GM12891 (cell line): Measurements from ENCODE around the gene KLHL11. TPM values are rescaled to one million over a fixed set of nuclear protein-coding genes. Genes with fewer than 3 reads are reported as not detected.

Experiments
- DNase-seq: peaks from one replicate; pipeline ENCODE4 v3.0.0; 2011; ENCODE audit warnings: low spot score; ENCODE audit not compliant: insufficient read length
- FAIRE-seq: peaks from 2 replicates; lab custom pipeline; 2011; peaks lifted over from hg19 to GRCh38; lab: Jason Lieb, UNC
- PAX5 ChIP-seq: IDR thresholded peaks from 2 replicates; pipeline ENCODE4 v1.6.1; 2011; ENCODE audit warnings: low read length, moderate library complexity, mild to moderate bottlenecking; ENCODE audit not compliant: insufficient read depth, severe bottlenecking
- POLR2A ChIP-seq: IDR thresholded peaks from 2 replicates; pipeline ENCODE4 v1.6.1; 2011; ENCODE audit warnings: low read depth, low read length, control low read depth
- POLR2AphosphoS5 ChIP-seq: IDR thresholded peaks from 2 replicates; pipeline ENCODE4 v1.6.1; 2011; ENCODE audit warnings: low read depth, low read length, control low read depth
- POU2F2 ChIP-seq: IDR thresholded peaks from 2 replicates; pipeline ENCODE4 v1.6.1; 2011; ENCODE audit warnings: low read depth, mild to moderate bottlenecking, control low read depth, low read length, moderate library complexity
- SPI1 ChIP-seq: IDR thresholded peaks from 2 replicates; pipeline ENCODE4 v1.6.1; 2011; ENCODE audit warnings: low read depth, low read length, control low read depth
- TAF1 ChIP-seq: IDR thresholded peaks from 2 replicates; pipeline ENCODE4 v1.6.1; 2011; ENCODE audit warnings: low read depth, low read length, control low read depth
- polyA plus RNA-seq: library from polyadenylated mRNA; unstranded; fragments of >200 nt; gene quantifications from one replicate; pipeline ENCODE4 v1.2.1, GENCODE V29; 2012; ENCODE audit warnings: low read depth, missing spikeins, inconsistent platforms; ENCODE audit not compliant: missing spikeins

The KLHL11 gene
- polyA plus RNA-seq = 1.7 TPM

GRCh38 chr17:41864836-41865595, at the start of gene KLHL11:
Gene KLHL11 (minus strand): TSS chr17:41865423. CDS start chr17:41865370, 53 bp downstream.
- DNase-seq (peak; percentile 89), FAIRE-seq (peak; percentile 96)
- peak; percentile 54; the same call in 1 of the 2 replicates for TF ChIP-seq POU2F2
- no peak for TF ChIP-seq SPI1
- TF ChIP-seq TAF1 = peak; percentile 90
- TF ChIP-seq PAX5 = no peak
- TF ChIP-seq POLR2A = peak; percentile 78
- TF ChIP-seq POLR2AphosphoS5 = peak; percentile 80; the same call in 1 of the 2 replicates

GRCh38 chr17:41915020-41915419, 49.8 kb upstream of the KLHL11 start:
- TF ChIP-seq SPI1 (no peak), POLR2A (no peak), TAF1 (no peak), POLR2AphosphoS5 (no peak), POU2F2 (no peak), PAX5 (no peak)
- DNase-seq = no peak
- no peak for FAIRE-seq

- FAIRE-seq (no peak), DNase-seq (no peak)
- TF ChIP-seq POU2F2 (no peak), POLR2AphosphoS5 (no peak), PAX5 (no peak), POLR2A (no peak), SPI1 (no peak), TAF1 (no peak)
These were observed 49.1 kb upstream of the KLHL11 start for GRCh38 chr17:41914358-41914766.

- FAIRE-seq (no peak), DNase-seq (no peak)
- TF ChIP-seq SPI1 (no peak), POLR2AphosphoS5 (no peak), PAX5 (no peak), POU2F2 (no peak), POLR2A (no peak), TAF1 (no peak)
These were observed 48.6 kb upstream of the KLHL11 start for GRCh38 chr17:41913798-41914197.

- DNase-seq (no peak), FAIRE-seq (no peak)
- TF ChIP-seq TAF1 = no peak
These were observed 47.7 kb upstream of the KLHL11 start for GRCh38 chr17:41912925-41913324.

GRCh38 chr17:41910701-41911391, 45.6 kb upstream of the KLHL11 start:
- FAIRE-seq (no peak), DNase-seq (no peak)
- TF ChIP-seq POLR2A (no peak), POLR2AphosphoS5 (no peak), TAF1 (no peak), PAX5 (no peak), SPI1 (no peak), POU2F2 (no peak)

- no peak for FAIRE-seq
- DNase-seq = no peak
- TF ChIP-seq POLR2AphosphoS5 (no peak), POLR2A (no peak), SPI1 (no peak), POU2F2 (no peak), PAX5 (no peak), TAF1 (no peak)
These were observed 43.9 kb upstream of the KLHL11 start for GRCh38 chr17:41909088-41909487.

- TF ChIP-seq SPI1 (no peak), POLR2A (no peak), POLR2AphosphoS5 (no peak; the same call in 1 of the 2 replicates), POU2F2 (no peak), TAF1 (no peak), PAX5 (no peak)
- FAIRE-seq (no peak), DNase-seq (no peak)
These were observed 42.7 kb upstream of the KLHL11 start for GRCh38 chr17:41907633-41908539.

GRCh38 chr17:41907185-41907556, 41.9 kb upstream of the KLHL11 start:
- no peak for DNase-seq
- no peak for FAIRE-seq

More at GRCh38 chr17:41907185-41907556, 41.9 kb upstream of the KLHL11 start:
- no peak for TF ChIP-seq POLR2AphosphoS5
- TF ChIP-seq SPI1 = no peak
- no peak for TF ChIP-seq TAF1
- no peak for TF ChIP-seq POU2F2
- TF ChIP-seq POLR2A = no peak
- TF ChIP-seq PAX5 = no peak
